ENCODE measurements around the gene CDCA5. TPM values are rescaled to one million over a fixed set of nuclear protein-coding genes. Genes with fewer than 3 reads are reported as not detected.
A peak's percentile ranks its signal among the peaks of the same experiment; 100 is the strongest.

CDCA5 gene
- total and polyA plus RNA-seq, 2 donors = 2.2 to 26.8 TPM

- Histone ChIP-seq H3K9me3 (ENCODE audit: control insufficient read depth in 2 of 2, insufficient read depth in 1 of 2, low read length in 1 of 2) (no peaks in the 10 kb centered on the region), H3K36me3 (ENCODE audit: control insufficient read depth in 2 of 2, insufficient read depth in 2 of 2, low read length in 1 of 2) (no peaks in the 10 kb centered on the region), H3K27me3 (ENCODE audit: control insufficient read depth in 2 of 2, insufficient read depth in 1 of 2, low read length in 1 of 2) (no peaks in the 10 kb centered on the region), H3K4me1 (ENCODE audit: control insufficient read depth in 2 of 2, insufficient read depth in 2 of 2, low read length in 2 of 2) (peaks cover 0 to 15% of the 10 kb centered on the region in 2 donors), H3K4me3 (ENCODE audit: low read length in 2 of 2) (no peak overlapping the region), H3K27ac (ENCODE audit: low read depth in 1 of 2, low read length in 1 of 2) (no peak overlapping the region)
- DNase-seq (ENCODE audit: low read depth in 6 of 9, low spot score in 9 of 9) = no peak
- WGBS = 79% methylated on average over 3 of the region's 3 CpGs
Measured at GRCh38 chr11:65059523-65059922, 24.3 kb downstream of the CDCA5 start.

GRCh38 chr11:65058419-65059054, 25.3 kb downstream of the CDCA5 start, which contains the start of gene NAALADL1:
Gene NAALADL1 (minus strand): TSS chr11:65058553. CDS start chr11:65058521, 32 bp downstream.
- Histone ChIP-seq H3K9me3 (ENCODE audit: control insufficient read depth in 2 of 2, insufficient read depth in 1 of 2, low read length in 1 of 2) (no peaks in the 10 kb centered on the region), H3K4me3 (ENCODE audit: low read length in 2 of 2) (no peak within 1 kb of the TSS), H3K36me3 (ENCODE audit: control insufficient read depth in 2 of 2, insufficient read depth in 2 of 2, low read length in 1 of 2) (no peaks in the 10 kb centered on the region), H3K27ac (ENCODE audit: low read depth in 1 of 2, low read length in 1 of 2) (no peak within 1 kb of the TSS), H3K27me3 (ENCODE audit: control insufficient read depth in 2 of 2, insufficient read depth in 1 of 2, low read length in 1 of 2) (no peaks in the 10 kb centered on the region), H3K4me1 (ENCODE audit: control insufficient read depth in 2 of 2, insufficient read depth in 2 of 2, low read length in 2 of 2) (peaks cover 7 to 24% of the 10 kb centered on the region in 2 donors)
- DNase-seq (ENCODE audit: low read depth in 6 of 9, low spot score in 9 of 9) = no peak
- WGBS = 96% methylated on average over 8 of the region's 8 CpGs

GRCh38 chr11:65058012-65058411, 25.8 kb downstream of the CDCA5 start:
- Histone ChIP-seq H3K4me3 (ENCODE audit: low read length in 2 of 2) (no peak overlapping the region), H3K27ac (ENCODE audit: low read depth in 1 of 2, low read length in 1 of 2) (no peak overlapping the region), H3K27me3 (ENCODE audit: control insufficient read depth in 2 of 2, insufficient read depth in 1 of 2, low read length in 1 of 2) (no peaks in the 10 kb centered on the region), H3K9me3 (ENCODE audit: control insufficient read depth in 2 of 2, insufficient read depth in 1 of 2, low read length in 1 of 2) (no peaks in the 10 kb centered on the region), H3K36me3 (ENCODE audit: control insufficient read depth in 2 of 2, insufficient read depth in 2 of 2, low read length in 1 of 2) (no peaks in the 10 kb centered on the region), H3K4me1 (ENCODE audit: control insufficient read depth in 2 of 2, insufficient read depth in 2 of 2, low read length in 2 of 2) (peaks cover 7 to 27% of the 10 kb centered on the region in 2 donors)
- no peak for DNase-seq (ENCODE audit: low read depth in 6 of 9, low spot score in 9 of 9)
- 97% methylated on average over 13 of the region's 13 CpGs for WGBS

GRCh38 chr11:65057526-65057925, 26.3 kb downstream of the CDCA5 start:
- Histone ChIP-seq H3K9me3 (ENCODE audit: control insufficient read depth in 2 of 2, insufficient read depth in 1 of 2, low read length in 1 of 2) (no peaks in the 10 kb centered on the region), H3K4me1 (ENCODE audit: control insufficient read depth in 2 of 2, insufficient read depth in 2 of 2, low read length in 2 of 2) (peaks cover 7 to 27% of the 10 kb centered on the region in 2 donors), H3K27ac (ENCODE audit: low read depth in 1 of 2, low read length in 1 of 2) (no peak overlapping the region), H3K27me3 (ENCODE audit: control insufficient read depth in 2 of 2, insufficient read depth in 1 of 2, low read length in 1 of 2) (no peaks in the 10 kb centered on the region), H3K4me3 (ENCODE audit: low read length in 2 of 2) (no peak overlapping the region), H3K36me3 (ENCODE audit: control insufficient read depth in 2 of 2, insufficient read depth in 2 of 2, low read length in 1 of 2) (no peaks in the 10 kb centered on the region)
- no peak for DNase-seq (ENCODE audit: low read depth in 6 of 9, low spot score in 9 of 9)
- 97% methylated on average over 7 of the region's 7 CpGs for WGBS

- Histone ChIP-seq H3K4me3 (ENCODE audit: low read length in 2 of 2) (no peak overlapping the region), H3K4me1 (ENCODE audit: control insufficient read depth in 2 of 2, insufficient read depth in 2 of 2, low read length in 2 of 2) (peaks cover 7 to 27% of the 10 kb centered on the region in 2 donors), H3K27ac (ENCODE audit: low read depth in 1 of 2, low read length in 1 of 2) (no peak overlapping the region), H3K36me3 (ENCODE audit: control insufficient read depth in 2 of 2, insufficient read depth in 2 of 2, low read length in 1 of 2) (no peaks in the 10 kb centered on the region), H3K9me3 (ENCODE audit: control insufficient read depth in 2 of 2, insufficient read depth in 1 of 2, low read length in 1 of 2) (no peaks in the 10 kb centered on the region), H3K27me3 (ENCODE audit: control insufficient read depth in 2 of 2, insufficient read depth in 1 of 2, low read length in 1 of 2) (no peaks in the 10 kb centered on the region)
- no peak for DNase-seq (ENCODE audit: low read depth in 6 of 9, low spot score in 9 of 9)
- WGBS = 97% methylated on average over 6 of the region's 6 CpGs
Measured at GRCh38 chr11:65056999-65057398, 26.8 kb downstream of the CDCA5 start.

GRCh38 chr11:65055538-65055937, 28.3 kb downstream of the CDCA5 start:
- Histone ChIP-seq H3K4me1 (ENCODE audit: control insufficient read depth in 2 of 2, insufficient read depth in 2 of 2, low read length in 2 of 2) (peaks cover 7 to 21% of the 10 kb centered on the region in 2 donors), H3K27ac (ENCODE audit: low read depth in 1 of 2, low read length in 1 of 2) (no peak overlapping the region), H3K36me3 (ENCODE audit: control insufficient read depth in 2 of 2, insufficient read depth in 2 of 2, low read length in 1 of 2) (no peaks in the 10 kb centered on the region), H3K9me3 (ENCODE audit: control insufficient read depth in 2 of 2, insufficient read depth in 1 of 2, low read length in 1 of 2) (no peaks in the 10 kb centered on the region), H3K27me3 (ENCODE audit: control insufficient read depth in 2 of 2, insufficient read depth in 1 of 2, low read length in 1 of 2) (no peaks in the 10 kb centered on the region), H3K4me3 (ENCODE audit: low read length in 2 of 2) (no peak overlapping the region)
- 93% methylated on average over 1 of the region's 1 CpG for WGBS
- no peak for DNase-seq (ENCODE audit: low read depth in 6 of 9, low spot score in 9 of 9)

GRCh38 chr11:65053827-65054508, 29.9 kb downstream of the CDCA5 start:
- Histone ChIP-seq H3K27ac (ENCODE audit: low read depth in 1 of 2, low read length in 1 of 2) (no peak overlapping the region), H3K4me1 (ENCODE audit: control insufficient read depth in 2 of 2, insufficient read depth in 2 of 2, low read length in 2 of 2) (peaks cover 7 to 15% of the 10 kb centered on the region in 2 donors), H3K36me3 (ENCODE audit: control insufficient read depth in 2 of 2, insufficient read depth in 2 of 2, low read length in 1 of 2) (no peaks in the 10 kb centered on the region), H3K27me3 (ENCODE audit: control insufficient read depth in 2 of 2, insufficient read depth in 1 of 2, low read length in 1 of 2) (no peaks in the 10 kb centered on the region), H3K9me3 (ENCODE audit: control insufficient read depth in 2 of 2, insufficient read depth in 1 of 2, low read length in 1 of 2) (no peaks in the 10 kb centered on the region), H3K4me3 (ENCODE audit: low read length in 2 of 2) (no peak overlapping the region)
- peak in 5 of 9 donors; percentile 34 to 67 (median 49) for DNase-seq (ENCODE audit: low read depth in 6 of 9, low spot score in 9 of 9)
- 10% methylated on average over 8 of the region's 8 CpGs for WGBS

- 97% methylated on average over 9 of the region's 9 CpGs for WGBS
- no peak overlapping the region for H3K27ac ChIP-seq (ENCODE audit: low read depth in 1 of 2, low read length in 1 of 2)
- DNase-seq (ENCODE audit: low read depth in 6 of 9, low spot score in 9 of 9) = no peak
- H3K9me3 ChIP-seq (ENCODE audit: control insufficient read depth in 2 of 2, insufficient read depth in 1 of 2, low read length in 1 of 2) = no peaks in the 10 kb centered on the region
- H3K36me3 ChIP-seq (ENCODE audit: control insufficient read depth in 2 of 2, insufficient read depth in 2 of 2, low read length in 1 of 2) = peaks cover 2% of the 10 kb centered on the region in 2 donors
- no peak overlapping the region for H3K4me3 ChIP-seq (ENCODE audit: low read length in 2 of 2)
- peaks cover 0 to 16% of the 10 kb centered on the region in 2 donors for H3K27me3 ChIP-seq (ENCODE audit: control insufficient read depth in 2 of 2, insufficient read depth in 1 of 2, low read length in 1 of 2)
- H3K4me1 ChIP-seq (ENCODE audit: control insufficient read depth in 2 of 2, insufficient read depth in 2 of 2, low read length in 2 of 2) = peaks cover 7 to 19% of the 10 kb centered on the region in 2 donors
Measured at GRCh38 chr11:65051398-65051858, 32.4 kb downstream of the CDCA5 start.
